Upper lobe of right lung (tissue), 1 donor: ENCODE measurements around the gene CCBE1. TPM values are rescaled to one million over a fixed set of nuclear protein-coding genes. Genes with fewer than 3 reads are reported as not detected.
A peak's percentile ranks its signal among the peaks of the same experiment; 100 is the strongest.

Experiments
- ATAC-seq: fragments of 200-7000 bp; cut with Tn5 transposase; one replicate; pipeline ENCODE4 v1.9.1; 2020; ENCODE audit warnings: mild to moderate bottlenecking, moderate library complexity
- DNase-seq: peaks from one replicate; pipeline ENCODE4 v3.0.0-alpha.2; 2020
- H3K27ac ChIP-seq: fragments of 200-600 bp; one replicate; pipeline ENCODE4 v1.8.0; 2022
- H3K27me3 ChIP-seq: fragments of 200-600 bp; one replicate; pipeline ENCODE4 v1.8.0; 2022; ENCODE audit warnings: mild to moderate bottlenecking
- H3K36me3 ChIP-seq: fragments of 200-600 bp; one replicate; pipeline ENCODE4 v1.8.0; 2022
- H3K4me1 ChIP-seq: fragments of 200-600 bp; one replicate; pipeline ENCODE4 v1.8.0; 2022
- H3K4me3 ChIP-seq: fragments of 200-600 bp; one replicate; pipeline ENCODE4 v1.8.0; 2022; ENCODE audit warnings: mild to moderate bottlenecking
- H3K9me3 ChIP-seq: fragments of 200-600 bp; one replicate; pipeline ENCODE4 v1.8.0; 2022
- intact Hi-C: fragments of 100-400 bp; cut with DNase I; formaldehyde crosslinking; loops from one replicate; pipeline ENCODE4 v1.11.0; 2022
- total RNA-seq: library from RNA; stranded (reverse); fragmentation: NEBNext Ultra II Directional; extraction: Animal tissue kit (Norgen Biotek cat#: 25700); gene quantifications from one replicate; pipeline ENCODE4 v1.2.1, GENCODE V29; 2021
- TF ChIP-seq, protein P1 (sequence below): fragments of 200-600 bp; IDR thresholded peaks from one replicate; pipeline ENCODE4 v1.8.0; 2022; ENCODE audit warnings: antibody characterized with exemption
- donor health status: DM: no; HTN: yes; CAD: no; lungs with severe emphysema.

Gene CCBE1
- total RNA-seq, 1 donor from 2014 or later = 27.8 TPM

DNA sequence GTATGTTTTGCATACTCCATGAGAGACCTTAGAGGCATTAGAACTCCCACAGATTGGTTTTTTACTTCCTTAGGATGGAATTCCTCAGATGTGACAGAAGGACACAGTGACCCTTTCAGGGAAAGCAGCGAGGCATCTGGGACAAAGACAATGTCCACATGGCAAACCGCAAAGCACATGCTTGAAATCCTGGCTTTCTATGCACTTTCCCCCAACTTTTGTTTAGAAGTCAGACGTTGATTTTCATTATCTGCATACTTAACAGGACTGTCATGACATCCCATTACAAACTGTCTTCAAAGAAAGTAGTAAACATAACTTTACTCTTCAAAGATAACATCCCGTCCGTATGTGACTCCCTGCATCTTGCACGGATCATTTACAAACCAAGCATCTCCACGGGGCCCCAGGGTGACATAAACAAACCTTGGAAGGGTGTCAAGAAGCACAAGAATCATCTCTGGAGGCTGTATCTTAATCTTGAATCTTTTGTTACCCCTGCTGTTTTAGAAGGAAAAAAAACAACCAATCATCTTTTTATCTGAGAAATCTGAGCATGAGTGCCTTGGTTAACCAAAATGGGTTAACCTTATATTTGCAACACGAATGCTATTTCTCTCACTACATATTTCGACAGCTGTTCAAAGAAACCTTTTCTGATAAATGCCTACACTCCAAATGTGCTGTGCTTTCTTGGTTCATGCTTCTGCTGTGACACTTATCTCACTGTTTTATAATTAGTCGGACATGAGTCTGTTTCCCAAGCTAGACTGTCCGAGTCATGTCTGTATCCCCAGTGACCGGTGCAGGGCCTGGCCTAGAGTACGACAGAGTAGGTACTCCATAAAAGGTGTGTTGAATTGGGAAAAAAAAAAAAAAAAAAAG, 90.8 kb downstream of the CCBE1 start:
- Histone ChIP-seq H3K9me3 (no peaks in the 10 kb centered on the region), H3K36me3 (no peaks in the 10 kb centered on the region), H3K27me3 (no peaks in the 10 kb centered on the region), H3K4me3 (no peak overlapping the region), H3K4me1 (no peaks in the 10 kb centered on the region), H3K27ac (no peak overlapping the region)
- intact Hi-C loops = no loop called here
- TF ChIP-seq, protein P1, sequence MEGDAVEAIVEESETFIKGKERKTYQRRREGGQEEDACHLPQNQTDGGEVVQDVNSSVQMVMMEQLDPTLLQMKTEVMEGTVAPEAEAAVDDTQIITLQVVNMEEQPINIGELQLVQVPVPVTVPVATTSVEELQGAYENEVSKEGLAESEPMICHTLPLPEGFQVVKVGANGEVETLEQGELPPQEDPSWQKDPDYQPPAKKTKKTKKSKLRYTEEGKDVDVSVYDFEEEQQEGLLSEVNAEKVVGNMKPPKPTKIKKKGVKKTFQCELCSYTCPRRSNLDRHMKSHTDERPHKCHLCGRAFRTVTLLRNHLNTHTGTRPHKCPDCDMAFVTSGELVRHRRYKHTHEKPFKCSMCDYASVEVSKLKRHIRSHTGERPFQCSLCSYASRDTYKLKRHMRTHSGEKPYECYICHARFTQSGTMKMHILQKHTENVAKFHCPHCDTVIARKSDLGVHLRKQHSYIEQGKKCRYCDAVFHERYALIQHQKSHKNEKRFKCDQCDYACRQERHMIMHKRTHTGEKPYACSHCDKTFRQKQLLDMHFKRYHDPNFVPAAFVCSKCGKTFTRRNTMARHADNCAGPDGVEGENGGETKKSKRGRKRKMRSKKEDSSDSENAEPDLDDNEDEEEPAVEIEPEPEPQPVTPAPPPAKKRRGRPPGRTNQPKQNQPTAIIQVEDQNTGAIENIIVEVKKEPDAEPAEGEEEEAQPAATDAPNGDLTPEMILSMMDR = no peak
- peak; percentile 48 for ATAC-seq
- DNase-seq = no peak

DNA sequence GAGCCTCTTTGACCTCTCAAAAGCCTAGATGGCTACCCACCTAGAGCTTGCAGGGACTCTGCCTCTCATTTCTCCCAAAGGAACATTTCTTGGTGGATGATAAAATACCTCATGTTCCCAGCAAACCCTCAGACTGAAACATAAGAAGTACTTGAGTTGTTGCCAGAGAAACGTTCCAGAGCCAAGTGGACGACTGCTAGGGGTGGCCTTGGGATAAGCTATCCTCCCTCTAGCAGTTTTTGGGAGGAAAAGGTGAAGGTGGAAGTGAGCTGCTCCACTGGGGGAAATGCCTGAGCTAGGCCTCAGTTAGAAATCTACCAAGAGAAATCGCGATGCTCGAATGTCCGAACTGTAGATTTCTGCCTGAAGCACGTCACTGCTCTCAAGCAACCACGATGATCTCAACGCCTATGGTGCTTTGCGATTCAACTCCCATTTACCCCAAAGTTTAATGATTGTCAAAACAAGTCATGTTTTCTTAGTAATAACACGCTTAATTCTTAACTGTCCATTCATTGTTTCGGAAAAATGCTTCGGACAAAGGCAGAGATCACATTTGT, 91.5 kb downstream of the CCBE1 start:
- TF ChIP-seq, protein P1 = no peak
- no peaks in the 10 kb centered on the region for H3K36me3 ChIP-seq
- DNase-seq (no peak), ATAC-seq (peak; percentile 42)
- no peak overlapping the region for H3K27ac ChIP-seq
- intact Hi-C loops = no loop called here
- H3K4me3 ChIP-seq = no peak overlapping the region
- no peaks in the 10 kb centered on the region for H3K27me3 ChIP-seq
- H3K9me3 ChIP-seq = no peaks in the 10 kb centered on the region
- H3K4me1 ChIP-seq = no peaks in the 10 kb centered on the region

DNA sequence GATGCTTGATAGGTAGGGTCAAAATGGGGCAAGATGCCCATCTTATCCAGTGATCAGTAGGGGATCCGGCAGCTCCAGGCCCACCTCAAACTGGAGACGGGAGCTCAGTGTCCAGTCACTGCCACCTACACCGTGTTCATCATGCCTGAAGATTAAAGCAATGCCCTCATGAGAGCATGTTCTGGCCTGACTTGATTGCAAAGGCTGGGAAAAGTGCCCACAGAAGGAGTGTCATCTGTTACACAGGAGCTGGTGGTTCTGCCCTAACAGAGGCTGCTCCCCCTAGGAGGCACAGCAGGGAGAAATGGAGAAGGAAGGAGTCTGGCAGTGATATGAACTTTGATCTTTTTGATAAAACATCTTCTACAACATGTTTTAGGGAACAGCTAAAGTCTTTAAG, 92.3 kb downstream of the CCBE1 start:
- ATAC-seq (no peak), DNase-seq (no peak)
- no peaks in the 10 kb centered on the region for H3K36me3 ChIP-seq
- intact Hi-C loops = no loop called here
- no peaks in the 10 kb centered on the region for H3K4me1 ChIP-seq
- H3K27ac ChIP-seq = no peak overlapping the region
- H3K4me3 ChIP-seq = no peak overlapping the region
- no peaks in the 10 kb centered on the region for H3K9me3 ChIP-seq
- TF ChIP-seq, protein P1 = no peak
- no peaks in the 10 kb centered on the region for H3K27me3 ChIP-seq

DNA sequence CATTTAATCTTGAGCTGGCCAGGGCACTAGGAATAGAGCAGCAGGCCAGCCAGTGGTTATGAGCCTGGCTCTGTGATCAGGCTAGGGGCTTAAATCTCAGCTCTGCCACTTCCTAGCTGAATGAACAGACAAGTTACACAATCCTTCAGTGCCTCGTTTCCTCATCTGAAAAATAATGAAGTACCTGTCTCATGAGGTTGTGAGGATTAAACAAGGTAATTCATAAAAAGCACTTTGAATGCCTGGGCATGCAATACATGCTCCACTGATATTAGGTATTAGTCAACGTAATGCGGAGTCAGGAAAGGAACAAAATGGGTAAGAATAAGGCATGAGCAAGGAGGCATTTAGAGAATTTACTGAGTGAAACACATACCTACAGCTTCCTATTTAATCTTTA, 100.2 kb downstream of the CCBE1 start:
- no peaks in the 10 kb centered on the region for H3K9me3 ChIP-seq
- no peak for ATAC-seq
- no peaks in the 10 kb centered on the region for H3K4me1 ChIP-seq
- no peaks in the 10 kb centered on the region for H3K27me3 ChIP-seq
- no peaks in the 10 kb centered on the region for H3K36me3 ChIP-seq
- no peak for DNase-seq
- no peak overlapping the region for H3K4me3 ChIP-seq
- intact Hi-C loops = no loop called here
- TF ChIP-seq, protein P1 = no peak
- no peak overlapping the region for H3K27ac ChIP-seq

DNA sequence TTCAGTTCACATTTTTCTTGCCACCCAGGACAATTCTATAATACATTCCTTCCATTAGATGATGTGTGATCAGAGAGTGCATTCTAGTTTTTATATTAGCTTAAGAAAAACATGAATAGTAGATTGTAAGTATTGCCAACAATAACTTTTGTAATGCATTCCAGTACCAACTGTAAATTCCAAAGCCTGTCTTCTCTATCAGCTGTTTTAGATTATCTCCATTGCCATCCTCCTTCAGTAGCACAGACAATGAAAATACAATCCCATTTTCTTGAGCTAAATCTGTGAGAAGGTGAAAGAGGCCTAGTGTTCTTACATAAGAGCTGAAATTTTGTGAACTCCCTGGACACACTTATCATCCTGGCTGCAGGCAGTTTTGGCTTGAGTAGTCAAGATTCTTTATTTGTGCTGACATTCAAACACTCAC, 103.9 kb downstream of the CCBE1 start:
- Histone ChIP-seq H3K9me3 (no peaks in the 10 kb centered on the region), H3K36me3 (no peaks in the 10 kb centered on the region), H3K4me3 (no peak overlapping the region), H3K27ac (no peak overlapping the region), H3K4me1 (no peaks in the 10 kb centered on the region), H3K27me3 (no peaks in the 10 kb centered on the region)
- TF ChIP-seq, protein P1 = no peak
- ATAC-seq (no peak), DNase-seq (no peak)
- intact Hi-C loops = no loop called here
